Activated naive CD8-positive, alpha-beta T cell treated with anti-CD3 and anti-CD28 coated beads, Interleukin-2, amount 50 U/mL, for 24 hours (primary cell): Measurements from ENCODE around the gene IFIT1B.
"Not testable (repeated sequence)": the region's sequence is repeated elsewhere in the genome, so short reads cannot be mapped to it uniquely, and the experiment has no call there.

Experiments used
- ATAC-seq: fragments of 150-1000 bp; cut with Tn5 transposase; one replicate; pipeline ENCODE4 v1.10.0; 2021
- DNase-seq: peaks from one replicate; pipeline ENCODE4 v3.0.0; 2021
- H3K27ac Mint-ChIP-seq: one replicate; pipeline ENCODE4 v1.8.0; 2021; ENCODE audit warnings: mild to moderate bottlenecking, mixed read lengths
- H3K27me3 Mint-ChIP-seq: one replicate; pipeline ENCODE4 v1.8.0; 2021; ENCODE audit warnings: mixed read lengths
- H3K36me3 Mint-ChIP-seq: one replicate; pipeline ENCODE4 v1.8.0; 2021; ENCODE audit warnings: low read depth, mixed read lengths
- H3K4me1 Mint-ChIP-seq: one replicate; pipeline ENCODE4 v1.8.0; 2021; ENCODE audit warnings: mixed read lengths
- H3K4me3 Mint-ChIP-seq: one replicate; pipeline ENCODE4 v1.8.0; 2021; ENCODE audit warnings: mild to moderate bottlenecking, moderate library complexity, mixed read lengths
- H3K9me3 Mint-ChIP-seq: one replicate; pipeline ENCODE4 v1.8.0; 2021; ENCODE audit warnings: mixed read lengths

The IFIT1B gene

DNA sequence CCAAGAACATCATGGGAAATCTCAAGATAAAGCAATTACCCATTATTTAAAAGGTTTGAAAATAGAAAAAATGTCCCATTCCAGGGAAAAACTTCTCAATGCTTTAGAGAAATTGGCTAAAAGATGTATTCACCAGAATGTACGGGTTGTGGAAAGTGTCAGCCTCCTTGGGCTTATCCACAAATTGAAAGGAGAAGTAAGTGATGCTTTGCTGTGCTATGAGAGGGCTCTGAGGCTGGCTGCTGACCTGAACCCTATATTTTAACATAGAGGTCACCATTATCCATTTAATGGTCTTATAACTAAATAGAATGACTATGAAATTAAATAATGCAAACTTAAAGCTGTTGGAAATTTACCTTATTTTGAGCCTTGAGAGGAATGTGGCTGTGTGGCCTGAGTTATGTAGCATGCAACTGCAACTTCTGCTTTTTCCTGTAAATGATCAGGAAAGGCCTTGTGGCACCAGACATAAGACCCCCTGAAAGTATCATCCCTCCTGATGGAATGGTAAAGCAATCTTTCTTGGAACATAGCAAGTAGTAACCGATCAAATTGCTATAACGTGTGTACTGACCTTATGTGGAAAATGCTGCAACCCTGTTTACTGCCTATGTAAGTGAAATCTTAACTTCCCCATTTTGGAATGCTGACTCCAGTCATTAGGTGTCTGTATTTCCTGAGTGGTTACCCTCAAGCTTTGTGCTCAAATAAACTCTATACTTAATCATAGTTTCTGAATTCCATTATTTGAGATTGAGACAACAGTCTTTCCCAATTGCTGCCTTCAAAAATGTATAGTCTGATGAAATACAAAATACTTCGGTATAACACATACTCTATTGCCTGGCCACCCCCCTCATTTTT lies 6.9 kb downstream of the IFIT1B start:
- Mint-ChIP-seq H3K4me1 (peaks cover 3% of the 10 kb centered on the region), H3K36me3 (no peaks in the 10 kb centered on the region), H3K27ac (no peak overlapping the region), H3K27me3 (no peaks in the 10 kb centered on the region), H3K9me3 (no peaks in the 10 kb centered on the region), H3K4me3 (no peak overlapping the region)
- no peak for DNase-seq
- no peak for ATAC-seq

DNA sequence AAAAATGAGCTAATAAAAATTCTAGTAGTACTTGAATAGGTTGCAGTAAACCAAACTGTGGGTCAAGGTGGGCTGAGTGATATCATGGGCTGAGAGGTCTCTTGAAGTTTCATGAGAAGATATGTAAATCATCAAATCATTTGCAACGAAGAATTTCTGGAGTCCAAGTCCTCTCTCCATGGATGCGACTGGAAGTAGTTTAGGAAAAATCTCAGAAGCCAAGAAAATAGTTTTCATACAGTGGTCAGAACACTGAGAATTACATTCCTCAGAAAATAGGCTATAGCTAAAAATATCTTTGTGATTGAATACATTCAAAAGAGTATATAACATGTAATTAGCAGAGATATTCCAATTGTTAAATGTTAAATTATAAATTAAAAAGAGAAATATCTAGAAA lies 10.9 kb downstream of the IFIT1B start:
- Mint-ChIP-seq H3K9me3 (no peaks in the 10 kb centered on the region), H3K27me3 (no peaks in the 10 kb centered on the region), H3K4me1 (peaks cover 23% of the 10 kb centered on the region), H3K4me3 (no peak overlapping the region), H3K36me3 (no peaks in the 10 kb centered on the region), H3K27ac (no peak overlapping the region)
- DNase-seq (no peak), ATAC-seq (no peak)

DNA sequence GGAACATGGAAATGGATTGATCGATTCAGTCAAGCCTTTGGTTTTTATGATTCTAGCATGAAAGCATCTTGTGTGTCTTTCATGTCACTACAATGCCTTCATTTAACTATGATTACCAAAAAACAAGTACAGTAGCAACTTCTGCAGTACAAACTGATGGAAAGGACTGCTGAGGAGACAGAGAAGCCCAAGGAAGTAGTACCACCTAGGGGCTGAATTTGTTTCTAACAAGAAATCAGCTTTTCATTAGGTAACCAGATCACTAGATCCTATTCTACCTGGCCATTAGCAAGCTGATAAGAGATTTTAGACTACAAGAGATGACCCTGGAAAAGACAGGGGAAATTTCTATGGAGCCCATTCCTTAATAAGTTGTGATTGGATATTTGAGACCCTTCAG lies 11.4 kb downstream of the IFIT1B start:
- H3K36me3 Mint-ChIP-seq = no peaks in the 10 kb centered on the region
- no peak for ATAC-seq
- no peaks in the 10 kb centered on the region for H3K27me3 Mint-ChIP-seq
- peaks cover 27% of the 10 kb centered on the region for H3K4me1 Mint-ChIP-seq
- H3K27ac Mint-ChIP-seq = no peak overlapping the region
- no peaks in the 10 kb centered on the region for H3K9me3 Mint-ChIP-seq
- DNase-seq = no peak
- no peak overlapping the region for H3K4me3 Mint-ChIP-seq

DNA sequence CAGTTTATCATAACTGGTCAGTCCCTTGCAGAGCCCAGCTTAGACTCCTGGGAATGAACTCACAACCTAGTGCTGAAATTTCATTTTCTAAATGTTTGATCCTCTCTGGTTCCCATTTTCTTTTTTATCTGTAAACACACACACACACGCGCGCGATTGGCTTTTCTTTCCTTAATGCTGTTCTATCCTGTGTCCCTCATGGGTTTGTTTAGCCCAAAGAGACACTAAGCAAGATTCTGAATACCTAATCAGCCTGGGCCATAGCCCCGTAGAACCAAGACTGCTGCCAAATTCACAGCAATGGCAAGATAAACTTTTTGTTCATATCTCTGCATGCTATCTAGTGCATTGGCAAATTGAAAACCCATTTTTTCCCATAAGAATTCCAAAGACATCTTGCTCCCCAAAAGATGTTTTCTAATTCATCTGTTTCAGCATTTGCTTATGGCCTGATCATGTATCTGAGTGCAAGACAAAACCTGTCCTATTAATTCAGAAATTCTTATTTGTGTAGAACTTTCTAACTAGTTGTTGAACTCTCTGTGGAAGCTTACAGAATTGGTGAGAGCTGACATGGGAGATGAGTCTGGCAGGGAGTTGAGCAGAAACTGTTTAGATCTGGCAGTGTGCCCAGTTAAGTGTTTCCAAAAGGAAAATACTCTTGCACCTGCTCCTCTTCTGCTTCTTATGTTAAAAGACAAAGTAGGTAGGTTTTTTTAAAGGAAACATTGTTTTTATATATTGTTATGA lies 12.8 kb downstream of the IFIT1B start:
- Mint-ChIP-seq H3K4me3 (no peak overlapping the region), H3K27ac (no peak overlapping the region), H3K4me1 (peaks cover 37% of the 10 kb centered on the region), H3K27me3 (no peaks in the 10 kb centered on the region), H3K9me3 (no peaks in the 10 kb centered on the region), H3K36me3 (peaks cover 3% of the 10 kb centered on the region)
- ATAC-seq (no peak), DNase-seq (no peak)

DNA sequence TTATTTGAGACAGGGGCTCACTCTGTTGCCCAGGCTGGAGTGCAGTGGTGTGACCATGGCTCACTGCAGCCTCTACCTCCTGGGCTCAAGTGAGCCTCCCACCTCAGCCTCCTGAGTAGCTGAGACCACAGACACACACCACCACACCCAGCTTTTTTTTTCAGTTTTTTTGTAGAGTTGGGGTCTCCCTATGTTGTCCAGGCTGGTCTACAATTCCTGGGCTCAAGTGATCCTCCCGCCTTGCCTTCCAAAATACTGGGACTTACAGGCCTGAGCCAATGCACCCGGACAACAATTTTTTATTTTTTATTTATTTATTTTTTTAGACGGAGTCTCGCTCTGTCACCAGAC lies 13.3 kb downstream of the IFIT1B start:
- not testable (repeated sequence) for H3K27me3 Mint-ChIP-seq, ATAC-seq, H3K36me3 Mint-ChIP-seq, H3K4me3 Mint-ChIP-seq, H3K9me3 Mint-ChIP-seq, H3K27ac Mint-ChIP-seq, DNase-seq
- peaks cover 37% of the 10 kb centered on the region for H3K4me1 Mint-ChIP-seq

DNA sequence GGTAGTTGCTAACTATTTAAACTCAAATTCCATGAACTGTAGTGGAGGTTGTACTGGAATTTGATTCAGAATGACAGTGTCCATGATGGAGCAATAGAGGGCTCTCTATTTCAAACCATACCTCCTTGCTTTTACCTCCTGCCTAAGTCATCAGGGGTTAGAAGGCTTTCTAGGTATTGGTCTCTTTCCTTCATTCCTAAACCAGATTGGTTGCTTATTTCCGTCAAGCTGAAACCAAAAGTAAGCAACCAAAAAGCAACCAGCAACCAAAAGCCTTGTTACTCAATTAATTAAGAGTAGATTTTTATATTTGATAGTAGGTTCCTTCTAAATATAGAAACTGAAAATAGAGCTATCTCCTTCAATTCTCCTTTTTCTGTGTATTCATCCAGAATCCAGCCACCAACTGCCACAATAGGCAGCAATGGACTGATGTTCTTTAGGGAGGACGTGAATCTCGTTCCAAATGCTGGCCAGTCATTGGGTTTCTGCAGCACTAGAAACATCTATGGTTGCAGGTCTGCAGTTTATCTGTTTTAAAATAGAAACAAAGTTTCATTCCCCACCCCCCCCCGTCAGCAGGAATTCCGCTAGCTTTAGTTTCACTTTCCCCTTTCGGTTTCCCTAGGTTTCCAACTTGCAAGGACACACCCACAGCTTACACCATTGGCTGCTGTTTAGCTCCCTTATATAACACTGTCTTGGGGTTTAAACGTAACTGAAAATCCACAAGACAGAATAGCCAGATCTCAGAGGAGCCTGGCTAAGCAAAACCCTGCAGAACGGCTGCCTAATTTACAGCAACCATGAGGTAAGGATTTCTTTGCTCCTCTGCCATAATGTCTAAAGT lies 14.3 kb downstream of the IFIT1B start, which contains the start of gene IFIT1:
TSS of gene IFIT1 (plus strand) at position 717 of the 850 bp plus-strand sequence. CDS start at position 807, 90 bp downstream.
- Mint-ChIP-seq H3K4me3 (peak within 1 kb of the TSS; percentile 81), H3K27me3 (no peaks in the 10 kb centered on the region), H3K9me3 (no peaks in the 10 kb centered on the region), H3K4me1 (peaks cover 37% of the 10 kb centered on the region), H3K27ac (peak within 1 kb of the TSS; percentile 87), H3K36me3 (peaks cover 5% of the 10 kb centered on the region)
- DNase-seq = peak; percentile 23
- ATAC-seq = peak; percentile 81

DNA sequence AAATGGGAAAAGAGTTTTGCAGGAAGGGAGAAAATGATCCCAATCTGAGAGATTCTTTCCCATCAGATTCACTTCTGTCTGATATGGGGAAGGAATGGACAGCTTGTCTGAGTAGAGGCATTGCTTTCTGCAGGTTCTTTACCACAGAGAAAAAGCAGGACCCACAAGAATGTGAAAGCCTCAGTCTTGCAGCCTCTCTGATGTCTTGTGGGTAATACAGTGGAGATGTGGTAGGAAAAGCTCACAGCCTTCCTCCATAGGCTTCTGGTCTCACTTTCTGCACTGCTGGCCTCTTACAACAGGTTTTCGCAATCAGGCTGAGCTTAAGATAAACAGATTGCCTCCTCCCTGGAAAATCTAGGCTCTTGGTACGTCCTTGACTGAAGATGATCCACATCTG lies 15.1 kb downstream of the IFIT1B start:
- Mint-ChIP-seq H3K36me3 (peaks cover 6% of the 10 kb centered on the region), H3K4me3 (peak overlapping the region; percentile 81), H3K9me3 (no peaks in the 10 kb centered on the region), H3K27me3 (no peaks in the 10 kb centered on the region), H3K27ac (peak overlapping the region; percentile 87), H3K4me1 (peaks cover 40% of the 10 kb centered on the region)
- DNase-seq (no peak), ATAC-seq (peak; percentile 68)

DNA sequence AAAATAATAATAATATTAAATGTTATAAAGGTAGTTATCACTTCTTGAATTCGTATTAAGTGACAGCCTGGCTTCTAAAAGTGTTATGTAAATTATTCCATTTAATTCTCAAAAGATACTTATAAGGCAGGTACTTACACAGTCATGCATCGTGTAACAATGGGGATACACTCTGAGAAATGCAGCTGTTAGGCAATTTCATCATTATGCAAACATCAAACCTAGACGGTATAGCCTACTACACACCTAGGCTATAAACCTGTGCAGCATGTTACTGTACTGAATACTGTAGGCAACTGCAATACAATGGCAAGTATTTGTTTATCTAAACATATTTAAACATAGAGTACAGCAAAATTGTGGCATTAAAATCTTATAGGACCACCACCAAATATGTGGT lies 16.0 kb downstream of the IFIT1B start:
- H3K4me1 Mint-ChIP-seq = peaks cover 42% of the 10 kb centered on the region
- peak overlapping the region; percentile 43 for H3K4me3 Mint-ChIP-seq
- H3K9me3 Mint-ChIP-seq = no peaks in the 10 kb centered on the region
- ATAC-seq (no peak), DNase-seq (no peak)
- no peak overlapping the region for H3K27ac Mint-ChIP-seq
- H3K36me3 Mint-ChIP-seq = peaks cover 9% of the 10 kb centered on the region
- no peaks in the 10 kb centered on the region for H3K27me3 Mint-ChIP-seq

DNA sequence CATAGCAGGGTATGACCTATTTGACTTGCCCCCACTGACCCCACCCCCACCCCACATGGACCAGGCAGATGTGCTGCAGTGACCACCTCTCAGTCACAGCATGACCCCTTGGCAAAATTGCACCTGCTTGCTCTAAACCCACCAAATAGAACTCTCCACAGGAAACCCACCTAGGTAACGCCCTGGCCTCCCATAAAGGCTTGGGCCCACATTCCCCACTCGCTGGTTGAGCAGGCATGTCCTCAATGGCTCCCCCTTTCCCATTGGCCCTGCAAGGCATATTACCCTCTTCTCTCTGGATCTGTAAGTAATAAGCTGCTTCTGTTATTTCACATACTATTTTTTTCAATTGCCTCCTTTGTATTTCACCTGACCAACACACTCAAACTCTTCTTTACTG lies 17.3 kb downstream of the IFIT1B start:
- no peak for DNase-seq
- ATAC-seq = no peak
- Mint-ChIP-seq H3K27me3 (no peaks in the 10 kb centered on the region), H3K4me1 (peaks cover 47% of the 10 kb centered on the region), H3K9me3 (no peaks in the 10 kb centered on the region), H3K27ac (no peak overlapping the region), H3K36me3 (peaks cover 11% of the 10 kb centered on the region), H3K4me3 (no peak overlapping the region)

DNA sequence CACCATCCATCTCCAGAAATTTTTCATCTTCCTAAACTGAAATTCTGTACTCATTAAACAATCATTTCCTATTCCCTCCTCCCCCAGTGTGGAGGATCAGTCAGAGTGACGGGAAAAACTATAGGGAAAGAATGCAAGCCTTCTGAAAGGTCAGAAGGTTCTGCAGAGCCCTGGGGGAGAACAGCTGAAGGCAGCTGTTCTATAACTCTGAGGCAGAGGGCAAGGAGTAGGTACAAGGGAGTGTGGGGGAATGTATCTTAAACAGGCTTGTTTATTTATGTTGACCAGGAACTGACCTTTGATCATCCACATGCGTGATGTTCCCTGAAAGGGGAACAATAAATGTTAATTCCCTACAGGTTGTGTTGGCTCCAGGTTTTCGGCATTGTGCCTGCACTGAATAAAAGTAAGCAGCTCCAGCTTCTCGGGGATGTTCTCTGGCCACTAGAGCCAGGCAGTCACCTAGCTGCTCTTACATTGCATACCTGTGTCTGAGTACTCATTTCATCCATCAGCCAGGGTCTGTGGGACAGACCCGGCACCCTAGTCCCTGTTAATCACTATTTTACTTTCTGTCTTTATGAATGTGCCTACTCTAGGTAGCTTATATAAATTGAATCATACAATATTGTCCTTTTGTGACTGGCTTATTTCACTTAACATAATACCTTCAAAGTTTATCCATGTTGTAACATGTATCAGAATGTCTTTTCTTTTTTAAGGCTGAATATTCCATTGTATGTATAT lies 20.3 kb downstream of the IFIT1B start:
- ATAC-seq = no peak
- no peaks in the 10 kb centered on the region for H3K27me3 Mint-ChIP-seq

DNA sequence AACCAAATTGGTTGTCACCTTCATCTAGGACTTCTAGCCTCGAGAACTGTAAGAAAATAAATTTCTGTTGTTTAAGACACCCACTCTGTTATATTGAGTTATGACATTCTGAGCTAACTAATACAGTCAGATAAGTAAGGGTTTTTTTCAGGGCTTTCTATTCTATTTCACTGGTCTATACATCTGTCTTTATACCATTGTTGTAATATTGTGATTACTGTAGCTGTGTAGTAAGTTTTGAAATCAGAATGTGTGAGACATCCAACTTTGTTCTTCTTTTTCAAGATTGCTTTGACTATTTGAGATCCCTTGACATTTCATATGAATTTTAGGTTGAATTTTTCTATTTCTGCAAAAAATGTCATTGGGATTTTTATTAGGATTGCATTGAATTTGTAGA lies 22.1 kb downstream of the IFIT1B start:
- Mint-ChIP-seq H3K27me3 (no peaks in the 10 kb centered on the region), H3K4me3 (no peak overlapping the region), H3K36me3 (peaks cover 25% of the 10 kb centered on the region), H3K27ac (no peak overlapping the region), H3K4me1 (peaks cover 16% of the 10 kb centered on the region), H3K9me3 (peaks cover 4% of the 10 kb centered on the region)
- DNase-seq (no peak), ATAC-seq (no peak)

More for the DNA sequence above, 20.3 kb downstream of the IFIT1B start:
- Mint-ChIP-seq H3K36me3 (peaks cover 20% of the 10 kb centered on the region), H3K4me3 (no peak overlapping the region), H3K27ac (no peak overlapping the region), H3K4me1 (peaks cover 30% of the 10 kb centered on the region), H3K9me3 (peaks cover 4% of the 10 kb centered on the region)
- DNase-seq = no peak

DNA sequence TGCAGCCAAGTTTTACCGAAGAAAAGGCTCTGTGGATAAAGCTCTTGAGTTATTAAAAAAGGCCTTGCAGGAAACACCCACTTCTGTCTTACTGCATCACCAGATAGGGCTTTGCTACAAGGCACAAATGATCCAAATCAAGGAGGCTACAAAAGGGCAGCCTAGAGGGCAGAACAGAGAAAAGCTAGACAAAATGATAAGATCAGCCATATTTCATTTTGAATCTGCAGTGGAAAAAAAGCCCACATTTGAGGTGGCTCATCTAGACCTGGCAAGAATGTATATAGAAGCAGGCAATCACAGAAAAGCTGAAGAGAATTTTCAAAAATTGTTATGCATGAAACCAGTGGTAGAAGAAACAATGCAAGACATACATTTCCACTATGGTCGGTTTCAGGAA lies 25.2 kb downstream of the IFIT1B start:
- Mint-ChIP-seq H3K9me3 (peaks cover 4% of the 10 kb centered on the region), H3K4me1 (peaks cover 6% of the 10 kb centered on the region), H3K27me3 (no peaks in the 10 kb centered on the region), H3K36me3 (peaks cover 19% of the 10 kb centered on the region), H3K27ac (no peak overlapping the region), H3K4me3 (no peak overlapping the region)
- ATAC-seq (peak; percentile 63), DNase-seq (no peak)

DNA sequence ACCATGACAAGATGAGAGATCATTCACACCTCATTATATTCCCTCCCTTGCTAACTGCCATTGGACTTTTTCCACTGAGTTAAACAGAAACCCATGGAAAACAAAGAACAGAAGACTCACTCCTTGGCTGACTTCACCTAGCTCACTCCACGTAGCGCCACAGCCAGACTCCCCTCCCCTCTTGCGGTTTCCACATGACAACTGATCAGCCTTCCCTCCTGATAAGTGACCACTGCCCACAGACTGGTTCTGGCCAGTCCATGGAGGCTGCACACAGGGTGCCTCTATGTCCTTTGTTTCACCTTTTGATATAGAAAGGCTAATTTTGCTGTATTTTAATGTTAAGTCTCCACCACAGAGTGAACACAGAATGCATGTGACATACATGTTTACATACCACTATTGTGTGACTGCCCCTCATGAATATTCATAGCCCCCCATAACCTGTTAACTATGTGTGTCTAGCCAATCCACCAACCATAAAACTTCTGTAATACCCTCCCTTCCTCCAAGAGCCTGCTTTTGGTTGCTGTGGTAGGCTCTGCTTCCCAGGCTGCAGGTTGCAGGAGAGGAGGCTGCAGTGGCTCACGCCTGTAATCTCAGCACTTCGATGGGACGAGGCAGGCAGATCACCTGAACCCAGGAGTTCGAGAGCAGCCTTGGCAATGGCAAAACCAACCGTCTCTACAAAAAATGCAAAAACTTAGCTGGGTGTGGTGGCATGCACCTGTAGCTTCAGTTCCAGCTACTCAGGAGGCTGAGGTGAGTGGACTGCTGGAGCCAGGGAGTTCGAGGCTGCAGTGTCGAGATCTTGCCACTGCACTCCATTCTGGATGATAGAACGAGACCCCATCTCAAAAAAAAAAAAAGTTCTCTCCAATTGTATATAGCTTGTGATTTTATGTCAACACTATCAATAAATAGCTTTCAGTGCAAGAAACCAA lies 26.5 kb downstream of the IFIT1B start:
- peaks cover 4% of the 10 kb centered on the region for H3K9me3 Mint-ChIP-seq
- H3K4me1 Mint-ChIP-seq = peaks cover 2% of the 10 kb centered on the region
- ATAC-seq = no peak
- H3K27ac Mint-ChIP-seq = no peak overlapping the region
- peaks cover 14% of the 10 kb centered on the region for H3K36me3 Mint-ChIP-seq
- H3K27me3 Mint-ChIP-seq = no peaks in the 10 kb centered on the region
- no peak overlapping the region for H3K4me3 Mint-ChIP-seq
- DNase-seq = no peak
